Measurements from ENCODE around the gene TOMM40.

DNA sequence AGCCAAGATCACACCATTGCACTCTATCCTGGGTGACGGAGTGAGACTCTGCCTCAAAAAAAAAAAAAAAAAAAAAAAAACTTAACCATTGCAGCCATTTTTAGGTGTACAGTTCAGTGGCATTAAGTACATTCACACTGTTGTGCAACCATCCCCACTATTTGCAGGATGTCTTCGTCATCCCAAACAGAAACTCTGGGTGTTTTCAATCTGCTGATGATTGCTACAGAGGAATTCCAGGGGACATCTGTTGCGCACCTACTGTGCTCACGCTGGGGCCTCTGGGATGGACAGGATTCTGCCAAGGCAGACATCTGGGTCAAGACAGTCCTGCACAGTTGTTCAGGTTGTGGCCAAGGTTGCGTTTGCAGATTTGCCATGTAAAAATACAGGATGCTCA lies 48.6 kb downstream of the TOMM40 start:
- TF ChIP-seq EZH2phosphoT487 (IDR thresholded peaks at IDR 0.05; ENCODE audit: borderline replicate concordance, low read depth, low read length), result no peak
- TF ChIP-seq, protein P1, sequence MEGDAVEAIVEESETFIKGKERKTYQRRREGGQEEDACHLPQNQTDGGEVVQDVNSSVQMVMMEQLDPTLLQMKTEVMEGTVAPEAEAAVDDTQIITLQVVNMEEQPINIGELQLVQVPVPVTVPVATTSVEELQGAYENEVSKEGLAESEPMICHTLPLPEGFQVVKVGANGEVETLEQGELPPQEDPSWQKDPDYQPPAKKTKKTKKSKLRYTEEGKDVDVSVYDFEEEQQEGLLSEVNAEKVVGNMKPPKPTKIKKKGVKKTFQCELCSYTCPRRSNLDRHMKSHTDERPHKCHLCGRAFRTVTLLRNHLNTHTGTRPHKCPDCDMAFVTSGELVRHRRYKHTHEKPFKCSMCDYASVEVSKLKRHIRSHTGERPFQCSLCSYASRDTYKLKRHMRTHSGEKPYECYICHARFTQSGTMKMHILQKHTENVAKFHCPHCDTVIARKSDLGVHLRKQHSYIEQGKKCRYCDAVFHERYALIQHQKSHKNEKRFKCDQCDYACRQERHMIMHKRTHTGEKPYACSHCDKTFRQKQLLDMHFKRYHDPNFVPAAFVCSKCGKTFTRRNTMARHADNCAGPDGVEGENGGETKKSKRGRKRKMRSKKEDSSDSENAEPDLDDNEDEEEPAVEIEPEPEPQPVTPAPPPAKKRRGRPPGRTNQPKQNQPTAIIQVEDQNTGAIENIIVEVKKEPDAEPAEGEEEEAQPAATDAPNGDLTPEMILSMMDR (conservative IDR thresholded peaks at IDR 0.05; ENCODE audit: low read length), result no peak

Measured in OCI-LY7 (cell line).